ENCODE measurements around the gene PICK1. TPM values are rescaled to one million over a fixed set of nuclear protein-coding genes. Genes with fewer than 3 reads are reported as not detected.
A peak's percentile ranks its signal among the peaks of the same experiment; 100 is the strongest.

Gene PICK1
- total RNA-seq, 1 donor from 2014 or later = 53.9 TPM

DNA sequence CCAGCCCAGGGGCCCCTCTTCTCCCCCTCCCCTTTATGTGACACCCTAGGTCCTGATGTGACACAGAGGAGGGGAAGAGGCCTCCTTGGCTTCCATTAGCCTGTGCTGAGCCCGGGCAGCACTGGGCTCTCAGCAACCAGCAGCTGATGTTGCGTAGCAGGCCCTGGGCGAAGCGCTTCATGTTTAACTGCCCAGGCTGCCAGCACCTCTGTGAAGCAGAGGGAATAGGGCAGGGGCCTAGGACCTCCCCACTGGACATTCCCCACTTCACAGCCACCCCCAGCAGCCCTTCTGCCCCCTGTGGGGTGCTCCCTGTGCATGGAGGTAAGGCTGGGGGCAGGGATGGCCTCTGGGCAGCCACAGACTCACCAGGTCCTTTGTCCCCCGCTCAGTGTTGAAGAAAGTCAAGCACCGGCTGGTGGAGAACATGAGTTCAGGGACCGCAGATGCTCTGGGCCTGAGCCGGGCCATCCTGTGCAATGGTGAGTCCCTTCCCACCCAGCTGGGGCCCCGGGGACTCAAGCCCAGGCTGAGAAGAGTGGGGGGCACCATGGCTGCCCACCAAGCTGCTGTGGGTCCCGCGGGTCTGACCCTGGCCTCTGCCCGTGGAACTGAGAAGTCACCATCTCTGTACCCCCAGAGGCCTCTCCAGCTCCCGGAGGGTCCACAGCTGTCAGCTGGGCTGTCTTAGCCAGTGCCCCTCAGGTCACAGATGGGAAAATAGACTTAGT, 11.6 kb downstream of the PICK1 start:
- Histone ChIP-seq H3K27me3 (ENCODE audit: control insufficient read depth, insufficient read depth, low read length) (no peaks in the 10 kb centered on the region), H3K4me3 (ENCODE audit: low read depth, low read length) (no peak overlapping the region), H3K36me3 (ENCODE audit: control insufficient read depth, insufficient read depth, low read length) (peaks cover 7% of the 10 kb centered on the region)
- DNase-seq (ENCODE audit: low read depth) = no peak
- TF ChIP-seq, protein P1, sequence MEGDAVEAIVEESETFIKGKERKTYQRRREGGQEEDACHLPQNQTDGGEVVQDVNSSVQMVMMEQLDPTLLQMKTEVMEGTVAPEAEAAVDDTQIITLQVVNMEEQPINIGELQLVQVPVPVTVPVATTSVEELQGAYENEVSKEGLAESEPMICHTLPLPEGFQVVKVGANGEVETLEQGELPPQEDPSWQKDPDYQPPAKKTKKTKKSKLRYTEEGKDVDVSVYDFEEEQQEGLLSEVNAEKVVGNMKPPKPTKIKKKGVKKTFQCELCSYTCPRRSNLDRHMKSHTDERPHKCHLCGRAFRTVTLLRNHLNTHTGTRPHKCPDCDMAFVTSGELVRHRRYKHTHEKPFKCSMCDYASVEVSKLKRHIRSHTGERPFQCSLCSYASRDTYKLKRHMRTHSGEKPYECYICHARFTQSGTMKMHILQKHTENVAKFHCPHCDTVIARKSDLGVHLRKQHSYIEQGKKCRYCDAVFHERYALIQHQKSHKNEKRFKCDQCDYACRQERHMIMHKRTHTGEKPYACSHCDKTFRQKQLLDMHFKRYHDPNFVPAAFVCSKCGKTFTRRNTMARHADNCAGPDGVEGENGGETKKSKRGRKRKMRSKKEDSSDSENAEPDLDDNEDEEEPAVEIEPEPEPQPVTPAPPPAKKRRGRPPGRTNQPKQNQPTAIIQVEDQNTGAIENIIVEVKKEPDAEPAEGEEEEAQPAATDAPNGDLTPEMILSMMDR (IDR thresholded peaks at IDR 0.05; ENCODE audit: insufficient read depth, low read length, poor library complexity, severe bottlenecking) = no peak

GRCh38 chr22:38069372-38070249, 12.4 kb downstream of the PICK1 start:
- TF ChIP-seq, protein P1 (IDR thresholded peaks at IDR 0.05; ENCODE audit: insufficient read depth, low read length, poor library complexity, severe bottlenecking) = peak; percentile 43
- no peak overlapping the region for H3K4me3 ChIP-seq (ENCODE audit: low read depth, low read length)
- H3K36me3 ChIP-seq (ENCODE audit: control insufficient read depth, insufficient read depth, low read length) = peaks cover 7% of the 10 kb centered on the region
- no peak for DNase-seq (ENCODE audit: low read depth)
- H3K27me3 ChIP-seq (ENCODE audit: control insufficient read depth, insufficient read depth, low read length) = no peaks in the 10 kb centered on the region

- peaks cover 7% of the 10 kb centered on the region for H3K36me3 ChIP-seq (ENCODE audit: control insufficient read depth, insufficient read depth, low read length)
- no peaks in the 10 kb centered on the region for H3K27me3 ChIP-seq (ENCODE audit: control insufficient read depth, insufficient read depth, low read length)
- TF ChIP-seq, protein P1 (IDR thresholded peaks at IDR 0.05; ENCODE audit: insufficient read depth, low read length, poor library complexity, severe bottlenecking) = no peak
- H3K4me3 ChIP-seq (ENCODE audit: low read depth, low read length) = no peak overlapping the region
- no peak for DNase-seq (ENCODE audit: low read depth)
These were observed 13.2 kb downstream of the PICK1 start for GRCh38 chr22:38070250-38070921.

DNA sequence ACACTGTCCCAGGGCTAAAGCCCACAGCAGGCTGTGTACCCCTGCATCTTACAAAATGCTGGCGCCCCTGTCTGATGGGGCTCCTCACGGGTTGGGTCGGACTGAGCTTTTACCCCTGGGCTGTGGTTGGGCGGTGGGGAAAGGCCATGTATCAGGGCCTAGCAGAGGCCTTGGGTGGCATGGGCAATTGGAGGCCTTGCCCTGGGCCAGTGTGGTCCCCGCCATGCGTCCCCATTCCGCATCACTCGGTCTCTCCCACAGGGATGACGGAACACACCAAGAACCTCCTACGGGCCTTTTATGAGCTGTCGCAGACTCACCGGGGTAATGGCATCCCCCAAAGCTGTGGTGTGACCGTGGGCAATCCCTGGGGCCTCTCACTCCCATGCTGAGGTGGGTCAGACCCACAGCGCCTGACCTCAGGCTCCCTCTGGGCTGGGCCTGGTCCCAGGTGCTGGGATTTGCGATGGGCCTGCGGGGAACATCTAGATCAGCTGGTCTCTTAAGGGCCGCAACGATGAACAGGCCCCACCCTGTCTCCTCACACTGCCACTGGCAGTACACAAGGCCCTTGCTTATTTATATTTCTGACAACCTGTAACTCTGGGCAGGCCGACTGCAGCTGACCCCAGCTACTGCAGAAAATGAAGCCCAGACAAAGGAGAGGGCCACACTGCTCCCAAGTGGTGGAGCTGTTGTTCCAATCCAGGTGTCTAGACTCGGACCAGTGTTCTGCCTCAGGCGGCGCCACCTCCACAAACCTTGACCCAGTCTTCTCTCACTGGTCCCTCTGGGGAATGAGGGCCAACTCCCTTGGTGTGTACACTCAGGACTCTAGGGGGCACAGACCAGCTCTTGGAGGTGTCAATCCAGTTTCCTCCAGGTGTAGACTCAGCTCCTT, 14.5 kb downstream of the PICK1 start:
- H3K36me3 ChIP-seq (ENCODE audit: control insufficient read depth, insufficient read depth, low read length) = peaks cover 7% of the 10 kb centered on the region
- no peak overlapping the region for H3K4me3 ChIP-seq (ENCODE audit: low read depth, low read length)
- no peak for DNase-seq (ENCODE audit: low read depth)
- TF ChIP-seq, protein P1 (IDR thresholded peaks at IDR 0.05; ENCODE audit: insufficient read depth, low read length, poor library complexity, severe bottlenecking) = no peak
- H3K27me3 ChIP-seq (ENCODE audit: control insufficient read depth, insufficient read depth, low read length) = no peaks in the 10 kb centered on the region

Measured in kidney epithelial cell (primary cell).